ENCODE data around the gene ZNF518A.
"Not testable (repeated sequence)": the region's sequence is repeated elsewhere in the genome, so short reads cannot be mapped to it uniquely, and the experiment has no call there.

ZNF518A gene

DNA sequence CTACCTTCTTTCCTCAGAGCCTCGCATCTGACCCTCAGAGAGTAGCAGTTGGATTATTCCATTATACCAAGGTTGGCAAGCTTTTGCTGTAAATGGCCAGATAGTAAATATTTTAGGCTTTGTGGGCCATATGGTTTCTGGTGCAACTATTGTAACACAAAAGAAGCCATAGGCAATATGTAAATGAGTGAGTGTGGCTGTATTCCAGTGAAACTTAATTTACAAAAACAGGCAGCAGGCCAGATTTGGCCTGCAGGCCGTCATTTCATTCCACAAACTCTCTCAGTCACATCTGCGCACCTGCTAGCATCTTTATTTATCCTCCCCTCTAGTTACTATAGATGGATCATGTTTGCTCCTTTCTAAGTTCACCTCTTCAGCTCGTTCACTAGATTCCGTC is 6.7 kb downstream of the ZNF518A start:
- DNase-seq (ENCODE audit: low read depth in 2 of 2), result no peak

DNA sequence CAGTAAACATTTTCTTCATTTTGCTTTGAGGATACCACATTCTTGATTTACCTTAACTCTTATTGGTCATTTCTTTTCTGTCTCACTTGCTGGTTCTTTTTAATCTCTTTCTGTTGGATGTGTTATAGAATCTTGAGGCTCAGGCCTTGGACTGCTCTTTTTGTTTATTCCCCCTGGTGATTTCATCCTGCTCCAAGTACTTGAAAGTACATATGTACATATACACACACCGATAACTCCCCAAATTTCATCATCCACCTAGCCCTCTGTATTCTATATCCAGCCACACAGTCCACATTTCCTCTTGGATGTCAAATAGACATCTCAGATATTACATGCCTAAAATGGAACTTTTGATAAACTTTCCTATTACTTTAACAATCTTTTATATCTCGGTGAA is 7.5 kb downstream of the ZNF518A start:
- DNase-seq (ENCODE audit: low read depth in 2 of 2), result no peak

DNA sequence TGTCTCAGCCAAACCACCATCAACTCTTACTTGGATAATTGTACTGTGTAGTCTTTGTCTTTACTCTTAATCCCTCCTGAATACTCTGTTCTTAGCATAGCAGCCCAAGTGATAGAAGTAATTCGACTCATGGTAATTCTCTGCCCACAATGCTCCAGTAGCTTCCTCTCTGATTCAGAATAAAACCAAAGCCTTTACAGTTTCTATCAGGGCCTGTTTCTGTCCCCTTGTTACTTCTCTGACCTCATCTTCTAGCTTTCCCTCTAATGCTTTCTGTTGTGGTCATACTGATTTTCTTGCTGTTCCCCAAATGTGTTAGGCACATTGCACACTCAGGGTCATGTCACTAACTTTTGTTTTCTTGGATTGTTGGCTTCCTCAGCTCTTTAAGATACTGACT is 8.0 kb downstream of the ZNF518A start:
- DNase-seq (ENCODE audit: low read depth in 2 of 2), result no peak

DNA sequence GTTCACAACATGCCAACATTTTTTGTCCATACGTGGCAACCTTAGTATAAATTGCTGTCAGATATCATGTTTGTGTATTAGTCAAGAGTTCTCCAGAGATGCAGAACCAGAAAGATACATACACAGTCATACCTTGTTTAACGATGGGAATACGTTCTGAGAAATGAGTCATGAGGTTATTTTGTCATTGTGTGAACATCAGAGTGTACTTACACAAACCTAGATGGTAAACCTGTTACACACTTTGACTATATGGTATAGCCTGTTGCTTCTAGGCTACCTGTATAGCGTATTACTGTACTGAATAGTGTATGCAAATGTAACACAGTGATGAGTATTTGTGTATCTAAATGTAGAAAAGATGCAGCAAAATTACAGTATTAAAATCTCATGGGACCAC is 22.3 kb downstream of the ZNF518A start:
- no peak for DNase-seq (ENCODE audit: low read depth in 2 of 2)

DNA sequence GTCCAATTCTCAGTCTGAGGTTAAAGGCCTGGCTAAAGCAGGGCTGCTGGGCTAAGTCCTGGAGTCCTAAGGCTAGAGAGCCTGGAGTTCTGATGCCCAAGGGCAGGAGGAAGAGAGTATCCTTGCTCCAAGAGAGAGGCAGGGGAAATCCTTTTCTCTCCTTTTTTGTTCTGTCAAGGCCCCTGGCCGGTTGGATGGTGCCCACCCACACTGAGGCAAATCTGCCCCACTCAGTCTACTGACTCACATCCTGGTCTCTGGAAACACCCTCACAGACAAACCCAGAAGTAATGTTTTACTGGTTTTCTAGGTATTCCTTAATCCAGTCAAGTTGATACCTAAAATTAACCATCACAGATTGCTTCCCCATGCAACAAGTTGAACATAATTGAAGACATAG is 23.0 kb downstream of the ZNF518A start:
- no peak for DNase-seq (ENCODE audit: low read depth in 2 of 2)

DNA sequence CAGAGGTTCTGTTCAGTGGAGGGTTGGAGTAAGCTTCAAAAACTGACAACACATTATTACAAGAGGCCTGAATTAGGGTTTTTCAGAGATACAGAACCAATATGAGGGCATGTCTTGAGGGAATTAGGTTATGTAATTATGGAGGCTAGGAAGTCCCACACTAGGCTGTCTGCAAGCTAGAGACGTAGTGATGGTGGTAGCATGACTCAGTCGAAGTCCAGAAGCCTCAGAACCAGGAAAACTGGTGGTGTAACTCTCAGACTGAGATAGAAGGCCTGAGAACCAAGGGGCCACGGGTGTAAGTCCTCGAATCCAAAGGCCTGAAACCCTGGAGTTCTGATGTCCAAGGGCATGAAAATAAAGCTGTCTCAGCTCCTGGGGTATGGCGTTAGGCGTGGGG is 35.6 kb downstream of the ZNF518A start:
- DNase-seq (ENCODE audit: low read depth in 2 of 2), result no peak

DNA sequence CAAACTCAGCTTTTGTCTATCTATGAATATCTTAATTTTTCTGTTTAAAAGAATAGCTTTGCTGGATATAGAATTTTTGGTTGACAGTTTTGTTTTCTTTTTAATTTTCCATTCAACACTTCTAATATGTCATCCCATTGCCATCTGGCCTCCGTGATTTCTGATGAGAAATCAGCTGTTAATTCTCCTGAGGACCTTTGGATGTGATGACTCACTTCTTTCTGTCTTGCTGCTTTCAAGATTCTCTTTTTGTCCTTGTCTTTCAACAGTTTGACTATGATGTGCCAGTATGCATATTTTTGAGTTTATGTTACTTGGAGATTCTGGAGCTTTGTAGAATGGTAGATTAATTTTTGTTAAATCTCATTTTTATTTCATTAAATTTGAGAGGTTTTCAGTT is 38.4 kb downstream of the ZNF518A start:
- DNase-seq (ENCODE audit: low read depth in 2 of 2), result no peak

DNA sequence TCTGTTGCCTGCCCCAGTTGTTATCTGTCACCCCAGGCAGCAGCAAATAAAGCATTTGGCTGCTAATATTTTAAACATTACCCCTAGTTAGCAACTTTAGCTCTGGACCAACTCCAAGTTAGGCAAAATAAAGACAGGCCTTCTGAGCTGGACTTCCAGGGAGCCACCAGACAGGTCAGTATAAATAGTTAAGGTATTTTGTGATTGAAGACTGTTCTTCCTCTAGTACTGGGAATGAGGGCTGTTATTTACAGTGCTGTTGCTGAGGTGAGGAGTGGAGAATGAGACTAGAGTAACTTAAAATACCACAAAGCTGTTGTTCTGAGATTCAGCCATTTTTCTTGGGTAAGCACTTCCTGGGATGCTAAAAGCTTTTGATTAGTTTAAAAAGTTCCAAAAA is 40.1 kb downstream of the ZNF518A start:
- no peak for DNase-seq (ENCODE audit: low read depth in 2 of 2)

DNA sequence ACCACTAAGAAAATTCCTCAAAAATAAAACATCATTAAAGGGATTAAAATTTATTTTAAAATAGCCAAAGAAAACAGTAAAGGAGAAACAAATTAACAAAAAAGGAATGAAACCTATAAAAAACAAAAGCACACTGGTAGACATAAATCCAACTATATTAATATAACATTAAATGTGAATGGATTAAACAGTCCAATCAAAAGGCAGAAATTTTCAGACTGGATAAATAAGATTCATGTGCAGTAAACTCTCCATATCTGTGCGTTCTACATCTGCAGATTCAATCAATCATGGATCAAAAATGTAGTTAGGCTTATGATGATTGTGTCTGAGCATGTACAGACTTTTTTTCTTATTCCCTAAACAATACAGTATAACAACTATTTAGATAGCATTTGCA is 42.6 kb downstream of the ZNF518A start:
- no peak for DNase-seq (ENCODE audit: low read depth in 2 of 2)

DNA sequence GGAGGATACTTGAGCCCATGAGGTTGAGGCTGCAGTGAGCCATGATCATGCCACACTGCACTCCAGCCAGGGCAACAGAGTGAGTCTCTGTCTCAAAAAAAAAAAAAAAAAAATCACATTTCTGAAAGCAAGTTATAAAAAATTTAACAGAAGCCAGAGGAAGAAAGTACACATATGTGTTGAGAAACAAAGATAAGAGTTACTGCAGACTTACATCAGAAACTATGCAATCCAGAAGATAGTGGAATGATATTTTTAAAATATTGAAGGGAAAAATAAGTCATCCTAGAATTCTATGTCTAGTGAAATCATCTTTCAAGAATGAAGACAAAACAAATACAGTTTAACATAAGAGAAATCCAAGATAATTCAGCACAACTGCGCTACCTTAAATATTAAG is 46.9 kb downstream of the ZNF518A start:
- no peak for DNase-seq (ENCODE audit: low read depth in 2 of 2)

DNA sequence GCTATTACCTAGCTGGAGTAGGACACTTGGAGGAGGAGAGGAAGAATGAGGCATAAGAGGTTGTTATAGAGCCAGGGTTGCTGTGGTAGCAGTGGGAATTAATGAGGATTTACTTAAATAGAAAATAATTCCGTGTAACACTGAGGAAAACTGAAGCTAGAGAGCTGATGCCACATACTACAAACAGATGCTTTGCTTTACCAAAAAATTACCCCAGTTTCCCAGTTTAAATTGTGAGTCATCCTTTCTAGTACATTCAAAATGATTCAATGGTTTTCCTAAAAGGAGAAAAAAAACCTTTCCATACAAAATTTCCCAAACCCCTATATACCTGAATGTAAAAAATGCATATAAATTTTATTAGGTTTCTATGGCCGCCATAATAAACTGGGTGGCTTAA is 58.3 kb downstream of the ZNF518A start:
- no peak for DNase-seq (ENCODE audit: low read depth in 2 of 2)

DNA sequence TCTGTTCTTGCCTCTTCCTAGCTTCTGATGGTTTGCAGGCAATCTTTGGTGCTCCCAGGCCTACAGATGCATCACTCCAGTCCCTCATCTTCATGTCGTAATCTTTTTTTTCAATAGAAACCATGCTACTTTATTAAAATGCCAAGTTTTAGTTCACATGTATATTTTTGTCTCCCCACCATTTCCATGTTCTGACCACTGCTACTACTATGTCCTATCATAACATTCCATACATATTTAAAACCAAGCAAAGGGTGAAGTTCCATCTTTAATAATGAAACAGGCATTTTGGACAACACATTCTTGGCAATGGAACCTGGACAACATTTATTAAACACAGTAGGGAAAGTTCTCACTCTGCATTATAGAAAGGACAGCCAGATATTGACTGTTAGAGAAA is 58.8 kb downstream of the ZNF518A start:
- no peak for DNase-seq (ENCODE audit: low read depth in 2 of 2)

DNA sequence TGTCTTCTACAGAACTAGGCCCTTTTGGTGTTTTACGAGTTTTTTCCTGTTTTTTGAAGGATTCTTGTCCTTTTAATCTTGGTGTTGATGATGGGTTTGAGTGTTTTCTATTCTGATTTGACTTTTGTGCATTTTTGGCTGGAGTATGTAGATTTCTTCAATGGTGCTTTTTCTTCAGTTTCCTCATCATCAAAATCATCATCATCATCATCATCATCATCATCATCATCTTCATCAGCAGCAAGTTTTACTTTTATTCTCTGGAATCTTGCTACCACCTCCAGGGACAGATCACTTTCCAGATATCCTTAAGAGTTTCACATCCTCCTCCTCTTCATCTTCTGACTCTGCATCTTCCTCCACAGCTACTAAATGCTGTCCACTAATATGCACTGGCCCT is 59.4 kb downstream of the ZNF518A start:
- not testable (repeated sequence) for DNase-seq (ENCODE audit: low read depth in 2 of 2)

DNA sequence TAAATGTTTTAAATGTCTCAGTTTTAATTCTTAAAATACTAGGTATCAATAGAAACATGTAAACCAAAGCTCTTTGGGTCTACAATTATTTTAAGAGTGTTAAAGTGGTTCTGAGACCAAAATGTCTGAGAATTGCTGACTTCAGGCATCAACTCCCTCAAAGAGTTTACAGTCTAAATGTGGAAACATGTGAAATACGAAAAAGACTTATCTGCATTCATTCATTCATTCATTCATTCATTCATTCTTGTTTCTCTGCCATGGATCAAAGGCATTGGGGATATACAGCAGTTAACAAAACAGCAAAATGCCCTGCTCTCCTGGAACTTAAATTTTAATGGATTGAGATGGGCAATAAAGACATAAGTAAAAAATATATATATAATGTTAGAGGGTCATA is 71.4 kb downstream of the ZNF518A start:
- DNase-seq (ENCODE audit: low read depth in 2 of 2), result no peak

DNA sequence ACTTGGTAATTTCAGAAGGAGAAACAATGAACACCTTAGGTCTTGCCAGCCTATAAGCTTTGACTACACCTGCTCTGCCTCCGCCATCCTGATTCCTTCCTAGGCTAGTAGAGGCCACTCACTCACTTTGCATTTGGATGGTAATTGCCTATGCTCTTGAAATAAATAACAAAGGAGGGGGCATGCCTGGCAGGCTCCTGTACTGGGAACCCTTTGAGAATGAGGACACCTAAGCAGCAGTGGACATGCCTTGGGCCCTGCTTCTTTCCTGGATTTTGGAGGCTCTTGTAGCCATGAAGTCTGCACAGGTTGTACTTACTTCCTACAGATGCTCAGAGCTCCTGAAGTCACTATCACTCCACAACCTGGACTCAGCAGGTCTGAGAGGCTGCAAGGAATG is 75.5 kb downstream of the ZNF518A start:
- DNase-seq (ENCODE audit: low read depth in 2 of 2), result no peak

DNA sequence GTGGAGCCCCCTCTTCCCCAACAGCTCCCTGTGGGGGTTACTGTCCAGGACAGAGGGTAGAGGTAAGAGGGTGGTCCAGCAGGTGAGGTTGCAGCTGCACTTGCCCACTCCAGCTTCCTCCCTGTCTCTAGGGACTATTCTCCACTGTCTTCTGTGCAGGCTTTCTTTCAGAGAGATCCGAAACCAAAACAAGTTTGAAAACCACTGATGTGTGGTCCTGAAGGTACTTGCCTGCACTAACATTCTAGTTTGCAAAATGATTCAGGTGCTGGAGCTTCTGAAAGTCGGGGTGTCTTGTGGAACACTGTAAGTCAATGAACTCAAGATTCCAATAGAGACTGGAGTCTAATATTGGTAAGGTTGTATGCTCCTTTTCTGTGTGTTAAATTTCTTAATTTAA is 78.2 kb downstream of the ZNF518A start:
- no peak for DNase-seq (ENCODE audit: low read depth in 2 of 2)

DNA sequence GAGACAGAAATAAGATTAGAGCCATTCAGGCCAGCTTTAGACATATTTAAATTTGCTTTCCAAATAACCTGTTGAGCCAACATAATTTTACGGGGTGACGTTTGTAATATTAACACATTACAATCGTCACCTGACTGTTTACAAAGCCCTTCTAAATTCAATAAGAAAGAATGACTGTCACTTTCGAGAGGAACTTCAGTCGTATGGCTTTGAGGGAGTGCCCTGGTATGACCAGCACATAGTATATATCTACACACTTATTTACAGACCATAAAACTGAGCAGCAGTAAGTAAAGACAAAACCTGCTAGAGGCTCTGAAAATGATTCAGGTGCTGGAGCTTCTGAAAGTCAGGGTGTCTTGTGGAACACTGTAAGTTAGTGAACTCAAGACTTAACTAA is 78.8 kb downstream of the ZNF518A start:
- no peak for DNase-seq (ENCODE audit: low read depth in 2 of 2)

DNA sequence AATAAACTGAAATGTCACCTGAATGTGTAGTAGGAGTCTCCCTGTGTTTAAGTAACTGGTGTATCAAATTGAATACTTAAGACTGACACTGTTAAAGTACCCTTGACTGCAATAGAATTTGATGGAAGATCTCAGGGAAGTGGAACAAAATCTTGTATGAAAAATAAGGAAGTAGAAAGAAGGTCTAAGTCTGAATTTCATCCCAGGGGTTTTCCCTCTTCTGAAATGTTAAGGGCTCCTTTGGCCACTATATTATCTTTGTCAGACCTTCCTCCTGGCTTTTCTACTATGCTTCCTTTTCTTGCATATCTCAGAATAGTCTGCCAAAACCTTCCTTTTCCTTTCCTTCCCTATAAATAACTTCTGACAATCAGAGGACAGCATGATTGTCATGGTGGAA is 81.7 kb downstream of the ZNF518A start:
- no peak for DNase-seq (ENCODE audit: low read depth in 2 of 2)

DNA sequence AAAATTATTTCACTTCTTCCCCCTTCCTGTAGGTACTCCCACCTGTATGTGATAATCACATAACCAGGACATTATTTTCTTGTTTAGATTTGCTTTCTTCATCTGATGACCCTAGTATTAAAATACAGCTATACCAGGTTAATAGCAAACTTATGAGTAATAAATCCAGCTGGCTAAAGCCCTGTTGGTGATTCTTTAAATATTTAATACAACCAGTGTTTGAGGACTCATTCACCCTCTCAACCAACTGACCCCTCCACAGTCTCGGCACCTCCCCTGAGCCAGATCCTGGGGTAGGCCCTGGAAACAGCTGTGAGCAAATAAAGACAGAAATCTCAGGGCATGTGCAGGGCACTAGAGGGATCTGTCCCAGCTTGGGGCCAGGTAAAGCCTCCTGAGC is 82.8 kb downstream of the ZNF518A start:
- DNase-seq (ENCODE audit: low read depth in 2 of 2), result no peak
